GM23338 (cell line): Measurements from ENCODE around the gene KLHL26. TPM values are rescaled to one million over a fixed set of nuclear protein-coding genes. Genes with fewer than 3 reads are reported as not detected.

Experiments
- ATAC-seq: fragments of 200-7000 bp; cut with Tn5 transposase; 3 replicates; pipeline ENCODE4 v1.9.1; 2020
- DNase-seq: peaks from one replicate; pipeline ENCODE4 v3.0.0-alpha.2; 2015; ENCODE audit warnings: low spot score
- H2AFZ ChIP-seq: fragments of 200-600 bp; sonication (generic); 2 replicates; pipeline ENCODE4 v1.8.0; 2016; ENCODE audit warnings: antibody characterized with exemption, mild to moderate bottlenecking, moderate library complexity
- H3F3A ChIP-seq: fragments of 200-600 bp; sonication (generic); replicated peaks from 2 replicates; pipeline ENCODE4 v1.8.0; 2017; ENCODE audit warnings: antibody characterized with exemption, mixed run types, low read depth
- H3K27ac ChIP-seq: fragments of 200-600 bp; sonication (generic); 2 replicates; pipeline ENCODE4 v1.6.1; 2016; ENCODE audit warnings: low read depth
- H3K27me3 ChIP-seq: fragments of 200-600 bp; sonication (generic); 2 replicates; pipeline ENCODE4 v1.8.0; 2016; ENCODE audit warnings: mild to moderate bottlenecking, mixed run types, moderate library complexity; ENCODE audit not compliant: insufficient read depth
- H3K36me3 ChIP-seq: fragments of 200-600 bp; sonication (generic); 2 replicates; pipeline ENCODE4 v1.8.0; 2016; ENCODE audit warnings: mild to moderate bottlenecking; ENCODE audit not compliant: insufficient read depth
- H3K4me1 ChIP-seq: fragments of 200-600 bp; sonication (generic); 2 replicates; pipeline ENCODE4 v1.8.0; 2016; ENCODE audit warnings: mild to moderate bottlenecking, moderate library complexity; ENCODE audit not compliant: insufficient read depth
- H3K4me2 ChIP-seq: fragments of 200-600 bp; sonication (generic); 2 replicates; pipeline ENCODE4 v1.7.1; 2017; ENCODE audit warnings: mixed run types
- H3K4me3 ChIP-seq: fragments of 200-600 bp; sonication (generic); 2 replicates; pipeline ENCODE4 v1.6.1; 2016; ENCODE audit warnings: mixed run types
- H3K79me2 ChIP-seq: fragments of 200-600 bp; sonication (generic); replicated peaks from 2 replicates; pipeline ENCODE4 v1.8.0; 2017; ENCODE audit warnings: mild to moderate bottlenecking; ENCODE audit not compliant: insufficient read depth
- H3K9me2 ChIP-seq: fragments of 200-600 bp; sonication (generic); 2 replicates; pipeline ENCODE4 v1.8.0; 2017; ENCODE audit not compliant: insufficient read depth
- H4K20me1 ChIP-seq: fragments of 200-600 bp; sonication (generic); replicated peaks from 2 replicates; pipeline ENCODE4 v1.8.0; 2017; ENCODE audit warnings: mild to moderate bottlenecking; ENCODE audit not compliant: insufficient read depth
- H3K27ac Mint-ChIP-seq: 2 replicates; pipeline ENCODE4 v1.8.0; 2020; ENCODE audit warnings: inconsistent platforms, mild to moderate bottlenecking, moderate library complexity, mixed read lengths
- H3K27me3 Mint-ChIP-seq: 3 replicates; pipeline ENCODE4 v1.8.0; 2022; ENCODE audit warnings: low read depth, mild to moderate bottlenecking, moderate library complexity, mixed read lengths, inconsistent platforms; ENCODE audit not compliant: insufficient read depth, poor library complexity
- H3K36me3 Mint-ChIP-seq: 3 replicates; pipeline ENCODE4 v1.8.0; 2021; ENCODE audit warnings: low read depth, mild to moderate bottlenecking, inconsistent platforms, moderate library complexity, mixed read lengths
- H3K4me1 Mint-ChIP-seq: 3 replicates; pipeline ENCODE4 v1.8.0; 2020; ENCODE audit warnings: mild to moderate bottlenecking, inconsistent platforms, mixed read lengths
- H3K4me3 Mint-ChIP-seq: 3 replicates; pipeline ENCODE4 v1.8.0; 2021; ENCODE audit warnings: moderate library complexity, mild to moderate bottlenecking, inconsistent platforms, mixed read lengths
- H3K9me3 Mint-ChIP-seq: 3 replicates; pipeline ENCODE4 v1.8.0; 2020; ENCODE audit warnings: moderate library complexity, mild to moderate bottlenecking, inconsistent platforms, mixed read lengths
- CREB1 ChIP-seq: fragments of 250-450 bp; sonication (Bioruptor Pico); IDR thresholded peaks from 2 replicates; pipeline ENCODE4 v1.5.0; 2020; ENCODE audit warnings: low read depth, mild to moderate bottlenecking, moderate library complexity
- CTCF ChIP-seq, 2 experiments: fragments of 200-600 bp in 1 of 2; sonication (generic) in 1 of 2; conservative IDR thresholded peaks; 2 replicates each; pipeline versions ENCODE4 v1.5.1 to v1.6.1; 2016 to 2017; ENCODE audit warnings: antibody characterized with exemption in 2 of 2, low read depth in 2 of 2, mild to moderate bottlenecking in 2 of 2, moderate library complexity in 1 of 2
- ETS1 ChIP-seq: IDR thresholded peaks from 2 replicates; pipeline ENCODE4 v1.6.1; 2016; ENCODE audit warnings: antibody characterized with exemption
- EZH2 ChIP-seq: fragments of 200-600 bp; sonication (generic); IDR thresholded peaks from one replicate; pipeline ENCODE4 v1.8.0; 2017; ENCODE audit warnings: antibody characterized with exemption, mild to moderate bottlenecking, low read depth; ENCODE audit not compliant: unreplicated experiment
- EZH2phosphoT487 ChIP-seq: fragments of 200-600 bp; sonication (generic); IDR thresholded peaks from one replicate; pipeline ENCODE4 v1.8.1; 2018; ENCODE audit warnings: antibody characterized with exemption; ENCODE audit not compliant: unreplicated experiment
- JUNB ChIP-seq: IDR thresholded peaks from one replicate; pipeline ENCODE4 v1.6.1; 2016; ENCODE audit warnings: antibody characterized with exemption; ENCODE audit not compliant: unreplicated experiment
- POLR2AphosphoS5 ChIP-seq: IDR thresholded peaks from 2 replicates; pipeline ENCODE4 v1.6.1; 2016; ENCODE audit warnings: antibody characterized with exemption, low read depth
- REST ChIP-seq: IDR thresholded peaks from one replicate; pipeline ENCODE4 v1.6.1; 2018; ENCODE audit warnings: antibody characterized with exemption; ENCODE audit not compliant: unreplicated experiment
- STAT1 ChIP-seq: IDR thresholded peaks from one replicate; pipeline ENCODE4 v1.6.1; 2016; ENCODE audit warnings: antibody characterized with exemption; ENCODE audit not compliant: unreplicated experiment
- ZNF114 ChIP-seq: fragments of 250-450 bp; sonication (Bioruptor Pico); IDR thresholded peaks from 2 replicates; pipeline ENCODE4 v1.5.0; 2020; ENCODE audit warnings: mild to moderate bottlenecking, moderate library complexity
- ZNF331 ChIP-seq: fragments of 250-450 bp; sonication (Bioruptor Pico); IDR thresholded peaks from 2 replicates; pipeline ENCODE4 v1.5.0; 2020; ENCODE audit warnings: low read depth, mild to moderate bottlenecking, moderate library complexity
- ZNF462 ChIP-seq: fragments of 250-450 bp; sonication (Bioruptor Pico); IDR thresholded peaks from 2 replicates; pipeline ENCODE4 v1.5.0; 2020; ENCODE audit warnings: mild to moderate bottlenecking, moderate library complexity
- polyA plus RNA-seq: library from polyadenylated mRNA; unstranded; fragments of >200 nt; fragmentation: Nextera tagmentation; extraction: Ambion mirVana; gene quantifications from 2 replicates; pipeline ENCODE4 v1.2.1, GENCODE V29; 2016
- total RNA-seq: library from RNA; depleted of rRNA; stranded (reverse); fragments of >200 nt; shearing (Covaris generic); gene quantifications from 2 replicates; pipeline ENCODE4 v1.2.3, GENCODE V29; 2014

The KLHL26 gene
- total and polyA plus RNA-seq, 2 experiments from 2014 or later, result 3.6 to 11.2 TPM

GRCh38 chr19:18618236-18618635 lies 18.6 kb upstream of the KLHL26 start:
- peaks cover 7% of the 10 kb centered on the region for H3K36me3 Mint-ChIP-seq
- H3K27ac ChIP-seq, result no peak overlapping the region
- no peak for ATAC-seq
- peaks cover 30% of the 10 kb centered on the region for H3K27me3 ChIP-seq
- no peak overlapping the region for H2AFZ ChIP-seq
- H3K4me3 Mint-ChIP-seq, result no peak overlapping the region
- H3K27ac Mint-ChIP-seq, result no peak overlapping the region
- H3K4me1 ChIP-seq, result peaks cover 11% of the 10 kb centered on the region; the same call in 1 of the 2 replicates
- no peaks in the 10 kb centered on the region for H3K36me3 ChIP-seq
- peaks cover 7% of the 10 kb centered on the region; the same call in 2 of the 3 replicates for H3K4me1 Mint-ChIP-seq
- 0 out of 2 replicates have a peak, but pooled peaks cover 6% of the 10 kb centered on the region for H3K9me2 ChIP-seq
- H3K9me3 Mint-ChIP-seq, result peaks cover 7% of the 10 kb centered on the region; the same call in 2 of the 3 replicates
- H3K4me2 ChIP-seq, result no peak overlapping the region
- no peaks in the 10 kb centered on the region for H4K20me1 ChIP-seq
- TF ChIP-seq ZNF462 (CRISPR knock-in tag), result no peak
- no peak for TF ChIP-seq JUNB
- TF ChIP-seq CTCF (conservative IDR thresholded peaks at IDR 0.05; ENCODE audit: low read depth in 2 of 2), result no peak
- no peak for TF ChIP-seq REST
- no peak for TF ChIP-seq ETS1
- no peak for TF ChIP-seq EZH2phosphoT487
- TF ChIP-seq CREB1 (CRISPR knock-in tag), result no peak
- TF ChIP-seq ZNF114 (CRISPR knock-in tag), result no peak
- no peak for TF ChIP-seq EZH2
- no peak for TF ChIP-seq STAT1
- no peak for TF ChIP-seq ZNF331 (CRISPR knock-in tag)
- no peak for TF ChIP-seq POLR2AphosphoS5
- H3K4me3 ChIP-seq, result no peak overlapping the region
- peaks cover 32% of the 10 kb centered on the region for H3K27me3 Mint-ChIP-seq
- no peak for DNase-seq
- no peaks in the 10 kb centered on the region for H3K79me2 ChIP-seq
- no peaks in the 10 kb centered on the region for H3F3A ChIP-seq
